ENCODE measurements around the gene NEK9.

The NEK9 gene

GRCh38 chr14:75155169-75155568 lies 28.3 kb upstream of the NEK9 start:
- TF ChIP-seq CTCF (IDR thresholded peaks at IDR 0.05), result no peak

GRCh38 chr14:75153295-75153694 lies 26.4 kb upstream of the NEK9 start:
- TF ChIP-seq CTCF (IDR thresholded peaks at IDR 0.05), result no peak

- no peak for TF ChIP-seq CTCF (IDR thresholded peaks at IDR 0.05)
Measured at GRCh38 chr14:75151851-75152250, 25.0 kb upstream of the NEK9 start.

DNA sequence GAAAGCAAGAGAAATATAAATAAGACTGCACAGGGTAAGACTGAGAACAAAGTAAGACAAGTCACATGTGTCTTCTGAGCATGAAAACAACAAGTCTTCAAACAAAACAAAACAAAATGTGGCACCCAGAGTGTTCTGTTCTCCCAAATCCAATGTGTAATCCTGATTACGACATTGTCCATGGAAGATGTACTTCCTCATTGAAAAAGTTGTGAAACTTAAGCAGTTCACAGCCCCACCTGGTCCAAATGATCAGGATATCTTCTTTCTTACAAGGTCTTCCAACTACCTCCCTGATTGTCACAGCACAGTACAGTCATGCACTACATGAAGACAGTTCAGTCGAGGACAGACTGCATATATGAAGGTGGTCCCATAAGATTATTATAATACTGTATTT lies 23.3 kb upstream of the NEK9 start:
- no peak for TF ChIP-seq CTCF (IDR thresholded peaks at IDR 0.05)

DNA sequence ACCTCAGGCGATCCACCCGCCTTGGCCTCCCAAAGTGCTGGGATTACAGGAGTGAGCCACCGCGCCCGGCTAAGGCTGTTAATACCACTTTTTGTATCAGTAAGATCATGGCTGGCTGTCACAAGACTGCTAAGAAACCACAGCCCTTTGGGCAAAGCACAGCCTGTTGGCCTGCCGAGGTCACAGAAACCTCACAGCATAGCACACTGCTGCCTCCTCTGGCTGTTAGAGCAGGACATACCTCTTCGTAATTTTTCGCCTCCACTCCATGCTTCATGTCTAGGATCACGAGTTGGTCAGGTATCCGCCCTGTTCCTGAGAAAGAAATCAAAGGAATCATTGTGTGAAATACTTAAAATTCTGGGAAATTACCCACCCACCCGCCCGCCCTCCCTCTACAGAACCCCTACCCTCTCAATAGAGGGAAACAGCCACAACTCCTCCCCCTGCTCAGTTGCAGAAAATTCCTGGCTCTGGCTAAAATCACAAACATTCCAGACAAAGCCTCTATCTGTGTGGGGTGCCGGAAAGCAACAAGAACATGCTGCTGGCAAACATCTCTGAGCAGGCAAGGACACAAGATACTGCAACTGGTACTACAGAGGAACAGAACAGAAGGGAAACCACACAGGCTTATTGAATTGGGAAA lies 20.7 kb upstream of the NEK9 start:
- TF ChIP-seq CTCF (IDR thresholded peaks at IDR 0.05), result no peak

DNA sequence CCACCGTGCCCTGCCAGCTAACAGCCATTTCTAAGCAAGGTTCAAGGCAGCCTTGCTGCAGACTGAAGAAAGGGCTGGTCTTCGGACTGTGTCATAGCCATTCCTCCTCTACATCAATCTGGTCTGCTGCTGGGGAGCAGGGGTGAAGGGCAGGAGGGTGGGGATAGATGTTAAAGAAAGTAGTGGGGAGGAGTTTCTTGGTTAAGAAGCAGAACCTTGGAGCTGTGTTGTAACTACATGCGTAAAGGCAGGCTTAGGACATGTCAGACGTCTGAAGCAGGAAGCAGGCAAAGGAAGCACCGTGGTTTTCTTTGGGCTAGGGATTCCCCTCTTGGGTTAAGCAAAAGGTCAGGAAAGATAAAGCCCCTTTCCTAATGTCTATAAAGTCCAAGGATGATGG lies 18.1 kb upstream of the NEK9 start:
- TF ChIP-seq CTCF (IDR thresholded peaks at IDR 0.05), result no peak

DNA sequence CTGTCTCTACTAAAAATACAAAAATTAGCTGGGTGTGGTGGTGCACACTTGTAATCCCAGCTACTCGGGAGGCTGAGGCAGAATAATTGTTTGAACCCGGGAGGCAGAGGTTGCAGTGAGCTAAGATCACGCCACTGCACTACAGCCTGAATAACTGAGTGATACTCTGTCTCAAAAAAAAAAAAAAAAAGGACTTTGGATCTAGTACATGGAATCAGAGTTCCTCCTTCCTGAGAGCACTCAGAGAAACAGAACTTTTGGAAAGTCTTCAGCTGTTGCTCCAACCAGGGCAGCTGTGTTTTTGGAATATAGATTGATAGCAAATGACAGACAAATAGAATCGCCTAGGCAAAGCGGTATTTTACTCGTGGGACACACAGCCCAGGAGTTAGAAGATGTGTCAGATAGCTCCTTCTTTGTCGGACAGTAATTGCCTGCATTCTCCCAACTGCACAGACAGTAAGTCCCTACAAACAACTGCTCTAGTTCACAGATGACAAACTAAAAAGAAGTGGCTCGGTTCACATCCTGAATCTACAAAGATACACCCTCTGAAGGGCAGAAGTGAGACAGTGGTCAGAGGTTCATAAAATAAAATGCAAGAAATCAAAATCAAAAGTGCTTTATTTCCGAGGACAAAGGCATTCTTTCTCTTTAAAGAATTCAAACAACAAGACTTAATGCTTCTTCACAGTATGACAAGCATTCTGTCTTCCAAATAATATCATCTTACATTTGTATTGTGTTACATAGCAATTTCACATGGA lies 17.1 kb upstream of the NEK9 start:
- TF ChIP-seq CTCF (IDR thresholded peaks at IDR 0.05), result no peak

All from LNCAP (cell line).